Thymus (tissue), 2 donors: ENCODE results near the gene GRAP2. TPM values are rescaled to one million over a fixed set of nuclear protein-coding genes. Genes with fewer than 3 reads are reported as not detected.

Experiments used
- polyA plus RNA-seq: library from polyadenylated mRNA; stranded (reverse); fragments of 200-250 nt; gene quantifications from one replicate; pipeline ENCODE4 v1.2.3, GENCODE V29; 2013
- total RNA-seq: library from RNA; stranded (reverse); fragments of 120-200 nt; gene quantifications from one replicate; pipeline ENCODE4 v1.2.4, GENCODE V29; 2013
- donor health status: healthy.

Gene GRAP2
- total and polyA plus RNA-seq, 2 donors = 51.5 to 193 TPM

Other genes starting within 250 kb of the GRAP2 start
- 0.85 TPM for gene ENTHD1, start 7.3 kb upstream of the GRAP2 start, total RNA-seq
- gene ENTHD1, start 7.3 kb upstream of the GRAP2 start, polyA plus RNA-seq = 1.2 TPM
- gene TMA7B, start 59.3 kb downstream of the GRAP2 start, total RNA-seq = 4.8 TPM
- gene TMA7B, start 59.3 kb downstream of the GRAP2 start, polyA plus RNA-seq = 3.3 TPM
- 2.4 TPM for gene FAM83F, start 93.9 kb downstream of the GRAP2 start, total RNA-seq
- 2.0 TPM for gene FAM83F, start 93.9 kb downstream of the GRAP2 start, polyA plus RNA-seq